Measurements from ENCODE around the gene USP5.

The USP5 gene, protein sequence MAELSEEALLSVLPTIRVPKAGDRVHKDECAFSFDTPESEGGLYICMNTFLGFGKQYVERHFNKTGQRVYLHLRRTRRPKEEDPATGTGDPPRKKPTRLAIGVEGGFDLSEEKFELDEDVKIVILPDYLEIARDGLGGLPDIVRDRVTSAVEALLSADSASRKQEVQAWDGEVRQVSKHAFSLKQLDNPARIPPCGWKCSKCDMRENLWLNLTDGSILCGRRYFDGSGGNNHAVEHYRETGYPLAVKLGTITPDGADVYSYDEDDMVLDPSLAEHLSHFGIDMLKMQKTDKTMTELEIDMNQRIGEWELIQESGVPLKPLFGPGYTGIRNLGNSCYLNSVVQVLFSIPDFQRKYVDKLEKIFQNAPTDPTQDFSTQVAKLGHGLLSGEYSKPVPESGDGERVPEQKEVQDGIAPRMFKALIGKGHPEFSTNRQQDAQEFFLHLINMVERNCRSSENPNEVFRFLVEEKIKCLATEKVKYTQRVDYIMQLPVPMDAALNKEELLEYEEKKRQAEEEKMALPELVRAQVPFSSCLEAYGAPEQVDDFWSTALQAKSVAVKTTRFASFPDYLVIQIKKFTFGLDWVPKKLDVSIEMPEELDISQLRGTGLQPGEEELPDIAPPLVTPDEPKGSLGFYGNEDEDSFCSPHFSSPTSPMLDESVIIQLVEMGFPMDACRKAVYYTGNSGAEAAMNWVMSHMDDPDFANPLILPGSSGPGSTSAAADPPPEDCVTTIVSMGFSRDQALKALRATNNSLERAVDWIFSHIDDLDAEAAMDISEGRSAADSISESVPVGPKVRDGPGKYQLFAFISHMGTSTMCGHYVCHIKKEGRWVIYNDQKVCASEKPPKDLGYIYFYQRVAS

DNA sequence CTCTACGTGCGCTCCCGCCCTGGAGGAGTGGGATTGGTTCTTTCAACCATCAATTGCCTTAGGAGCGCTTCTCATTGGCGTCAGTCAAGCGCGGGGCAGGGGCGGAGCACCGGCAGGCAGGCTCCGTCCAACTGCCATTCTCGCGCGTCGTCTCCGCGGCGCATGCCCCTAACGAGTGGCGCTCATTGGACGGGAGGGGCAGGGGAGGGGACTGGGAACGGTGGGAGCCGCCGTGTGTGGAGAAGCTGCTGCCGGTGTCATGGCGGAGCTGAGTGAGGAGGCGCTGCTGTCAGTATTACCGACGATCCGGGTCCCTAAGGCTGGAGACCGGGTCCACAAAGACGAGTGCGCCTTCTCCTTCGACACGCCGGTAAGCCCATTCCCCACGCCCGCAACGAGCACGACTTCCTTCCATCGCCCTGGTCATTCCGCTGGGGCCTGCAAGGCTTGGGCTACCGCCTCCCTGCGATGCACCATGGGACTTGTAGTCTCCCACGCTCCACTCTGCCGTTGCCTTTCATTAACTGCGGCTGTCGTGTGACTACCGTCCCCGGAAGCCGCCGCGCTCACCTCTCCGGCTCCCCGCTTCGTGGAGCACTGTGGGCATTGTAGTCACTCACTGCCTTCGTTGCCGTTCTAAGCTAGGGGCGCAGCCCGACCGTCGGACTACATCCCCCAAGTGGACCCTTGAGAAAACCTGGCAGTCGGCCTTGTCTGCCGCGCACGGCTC, at the start of gene USP5:
TSS of gene USP5 (plus strand) at position 230 of the 730 bp plus-strand sequence. CDS start at position 260, 30 bp downstream.
- peak; percentile 100 for DNase-seq (ENCODE audit: low read depth, low spot score)

DNA sequence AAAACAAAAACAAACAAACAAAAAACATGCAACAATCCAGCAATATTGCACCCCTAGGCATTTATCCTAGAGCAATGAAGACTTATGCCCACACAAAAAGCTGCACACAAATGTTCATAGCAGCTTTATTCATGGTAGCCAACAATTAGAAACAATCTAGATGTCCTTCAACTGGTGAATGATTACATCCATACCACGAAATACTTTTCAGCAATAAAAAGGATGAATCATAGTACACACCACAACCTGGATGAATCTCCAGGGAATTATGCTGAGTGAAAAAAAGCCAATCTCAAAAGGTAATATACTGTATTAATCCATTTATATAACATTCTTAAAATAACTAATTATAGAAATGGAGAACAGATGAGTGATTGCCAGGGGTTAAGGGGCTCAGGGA, 44.8 kb upstream of the USP5 start:
- no peak for DNase-seq (ENCODE audit: low read depth, low spot score)

DNA sequence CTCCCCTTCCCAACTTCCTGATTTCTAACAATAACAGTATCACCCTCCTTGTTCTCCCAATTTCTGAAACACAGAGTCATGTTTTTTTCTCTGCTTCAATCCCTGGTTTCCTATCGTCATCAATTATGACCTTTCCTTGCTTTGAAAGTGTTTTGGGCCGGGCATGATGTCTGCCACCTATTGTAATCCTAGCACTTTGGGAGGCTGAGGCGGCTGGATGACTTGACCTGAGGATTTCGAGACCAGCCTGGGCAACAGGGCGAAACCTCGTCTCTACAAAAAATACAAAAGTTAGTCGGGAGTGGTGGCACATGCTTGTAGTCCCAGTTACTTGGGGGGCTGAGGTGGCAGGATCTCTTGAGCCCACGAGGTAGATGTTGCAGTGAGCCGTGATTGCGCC, 42.9 kb upstream of the USP5 start:
- DNase-seq (ENCODE audit: low read depth, low spot score) = no peak

DNA sequence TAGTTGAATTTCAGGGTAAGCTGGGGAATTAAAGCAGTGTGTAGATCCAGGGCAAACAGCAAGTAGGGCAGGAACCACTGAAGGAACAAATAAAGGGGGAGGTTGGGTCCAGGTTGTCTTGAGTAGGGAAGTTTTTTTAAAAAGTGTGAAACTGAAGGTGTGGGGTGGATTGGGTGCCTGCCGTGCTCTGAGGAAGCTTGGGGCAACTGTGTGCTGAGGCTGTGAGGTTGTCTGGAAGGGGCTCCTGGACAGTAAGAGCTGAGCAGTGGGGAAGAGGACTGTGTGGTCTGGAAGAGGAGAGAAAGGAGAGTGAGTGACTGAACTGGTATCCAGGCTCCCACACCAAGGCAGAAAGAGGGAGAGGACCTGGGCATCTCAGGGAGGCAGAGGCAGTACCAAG, 41.2 kb upstream of the USP5 start:
- DNase-seq (ENCODE audit: low read depth, low spot score) = no peak

DNA sequence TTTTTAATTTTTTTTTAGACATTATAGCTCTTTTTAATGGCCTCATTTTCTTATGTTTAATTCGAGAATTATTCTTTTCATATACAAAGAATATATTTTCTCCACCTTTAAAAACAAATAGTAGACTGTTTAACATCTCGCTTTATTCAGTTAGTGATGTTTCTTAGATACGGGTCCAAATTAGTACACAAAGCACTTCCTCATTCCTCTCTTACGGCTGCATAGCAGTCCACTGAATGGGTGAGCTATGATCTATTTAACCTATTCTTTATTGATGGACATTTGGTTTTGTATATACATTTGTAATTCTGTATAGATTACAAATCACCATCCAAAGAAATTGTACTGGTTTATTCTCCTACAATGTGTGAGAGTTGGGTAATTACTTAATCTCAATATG, 38.6 kb upstream of the USP5 start:
- no peak for DNase-seq (ENCODE audit: low read depth, low spot score)

DNA sequence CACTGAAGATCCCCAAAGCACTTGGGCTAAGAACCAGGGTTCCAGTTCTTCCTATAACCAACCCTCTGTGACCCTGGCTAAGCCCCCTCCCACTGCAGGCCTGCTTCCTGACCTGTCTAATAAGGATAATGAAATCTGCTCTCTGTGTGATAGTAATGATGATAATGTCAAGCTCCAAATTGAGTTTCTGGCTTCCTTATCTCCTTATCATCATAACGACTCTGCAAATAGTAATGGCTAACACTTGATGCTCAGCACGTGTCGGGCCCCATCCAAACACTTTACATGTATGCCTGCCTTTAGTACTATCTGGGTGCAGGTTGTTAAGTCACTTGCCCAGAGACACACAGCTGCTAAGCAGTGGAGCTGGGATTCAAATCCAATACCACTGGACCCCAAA, 35.4 kb upstream of the USP5 start:
- no peak for DNase-seq (ENCODE audit: low read depth, low spot score)

DNA sequence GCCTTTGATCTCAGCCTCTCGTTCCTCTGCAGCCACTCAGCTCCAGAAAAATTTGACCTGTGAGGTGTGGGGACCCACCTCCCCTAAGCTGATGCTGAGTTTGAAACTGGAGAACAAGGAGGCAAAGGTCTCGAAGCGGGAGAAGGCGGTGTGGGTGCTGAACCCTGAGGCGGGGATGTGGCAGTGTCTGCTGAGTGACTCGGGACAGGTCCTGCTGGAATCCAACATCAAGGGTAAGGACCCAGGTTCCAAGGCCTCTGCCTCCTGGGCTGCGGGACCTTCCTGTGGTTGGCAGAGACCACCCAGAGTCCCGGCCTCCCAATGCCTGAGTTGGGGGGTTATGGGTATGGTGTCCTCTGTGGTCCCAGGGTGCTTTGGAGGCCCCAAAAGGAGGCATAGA, 34.9 kb upstream of the USP5 start:
- DNase-seq (ENCODE audit: low read depth, low spot score) = no peak

DNA sequence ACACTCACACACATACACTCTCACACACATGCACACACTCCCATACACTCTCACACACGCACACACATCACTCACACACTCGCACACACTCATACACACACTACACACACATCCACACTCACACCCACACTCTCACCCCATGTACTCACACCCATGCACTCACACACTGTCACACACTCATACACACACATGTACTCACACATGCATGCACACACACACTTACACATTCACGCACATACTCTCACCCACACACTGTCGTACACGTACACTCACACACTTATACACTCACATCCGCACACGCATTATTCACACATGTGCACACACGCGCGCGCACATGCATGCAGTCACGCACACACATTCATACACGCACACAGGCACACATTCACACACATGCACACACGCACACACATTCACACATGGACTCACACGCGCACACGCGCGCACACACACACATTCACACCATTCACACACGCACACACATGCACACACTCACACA, 34.2 kb upstream of the USP5 start:
- no peak for DNase-seq (ENCODE audit: low read depth, low spot score)

DNA sequence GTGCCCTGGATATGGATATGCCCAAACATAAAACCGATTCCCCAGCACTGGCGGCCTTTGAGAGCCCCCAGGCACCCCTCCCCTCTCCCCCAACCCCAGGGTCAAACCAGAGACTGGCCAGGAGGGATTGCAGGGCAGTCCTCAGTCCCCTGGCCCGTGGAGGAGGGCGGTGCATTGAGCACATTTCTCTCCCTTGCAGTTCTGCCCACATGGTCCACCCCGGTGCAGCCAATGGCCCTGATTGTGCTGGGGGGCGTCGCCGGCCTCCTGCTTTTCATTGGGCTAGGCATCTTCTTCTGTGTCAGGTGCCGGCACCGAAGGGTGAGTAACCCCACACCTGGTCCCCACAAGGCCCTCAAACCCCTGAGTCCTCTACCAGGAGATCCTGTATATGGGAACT, 33.7 kb upstream of the USP5 start:
- no peak for DNase-seq (ENCODE audit: low read depth, low spot score)

DNA sequence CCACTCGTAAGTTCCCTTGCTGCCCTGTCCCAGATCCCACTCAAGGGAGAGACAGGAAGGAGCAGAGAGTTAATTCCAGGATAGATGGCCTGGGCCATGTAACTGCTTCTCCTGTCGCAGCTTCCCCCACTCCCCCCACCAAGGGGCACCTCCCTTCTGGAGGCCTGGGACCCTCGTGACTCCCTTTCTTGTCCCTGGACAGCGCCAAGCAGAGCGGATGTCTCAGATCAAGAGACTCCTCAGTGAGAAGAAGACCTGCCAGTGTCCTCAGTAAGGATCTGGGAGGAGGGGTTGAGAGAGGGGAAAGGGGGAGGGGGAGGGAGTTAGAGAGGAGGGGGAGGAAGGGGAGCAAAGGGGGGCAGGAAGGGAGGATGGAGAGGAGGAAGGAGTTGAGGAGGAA, 33.3 kb upstream of the USP5 start:
- no peak for DNase-seq (ENCODE audit: low read depth, low spot score)

DNA sequence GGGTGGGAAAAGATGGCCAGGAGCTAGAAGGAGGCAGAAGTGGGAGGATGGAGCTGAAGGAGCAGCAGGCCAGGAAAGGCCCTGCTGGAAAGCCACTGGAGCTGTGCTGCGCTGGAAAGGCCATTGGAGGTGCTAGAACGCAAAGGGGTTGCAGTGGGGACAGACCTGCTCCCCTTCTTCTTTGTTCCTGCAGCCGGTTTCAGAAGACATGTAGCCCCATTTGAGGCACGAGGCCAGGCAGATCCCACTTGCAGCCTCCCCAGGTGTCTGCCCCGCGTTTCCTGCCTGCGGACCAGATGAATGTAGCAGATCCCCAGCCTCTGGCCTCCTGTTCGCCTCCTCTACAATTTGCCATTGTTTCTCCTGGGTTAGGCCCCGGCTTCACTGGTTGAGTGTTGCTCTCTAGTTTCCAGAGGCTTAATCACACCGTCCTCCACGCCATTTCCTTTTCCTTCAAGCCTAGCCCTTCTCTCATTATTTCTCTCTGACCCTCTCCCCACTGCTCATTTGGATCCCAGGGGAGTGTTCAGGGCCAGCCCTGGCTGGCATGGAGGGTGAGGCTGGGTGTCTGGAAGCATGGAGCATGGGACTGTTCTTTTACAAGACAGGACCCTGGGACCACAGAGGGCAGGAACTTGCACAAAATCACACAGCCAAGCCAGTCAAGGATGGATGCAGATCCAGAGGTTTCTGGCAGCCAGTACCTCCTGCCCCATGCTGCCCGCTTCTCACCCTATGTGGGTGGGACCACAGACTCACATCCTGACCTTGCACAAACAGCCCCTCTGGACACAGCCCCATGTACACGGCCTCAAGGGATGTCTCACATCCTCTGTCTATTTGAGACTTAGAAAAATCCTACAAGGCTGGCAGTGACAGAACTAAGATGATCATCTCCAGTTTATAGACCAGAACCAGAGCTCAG, 32.6 kb upstream of the USP5 start:
- DNase-seq (ENCODE audit: low read depth, low spot score) = no peak

DNA sequence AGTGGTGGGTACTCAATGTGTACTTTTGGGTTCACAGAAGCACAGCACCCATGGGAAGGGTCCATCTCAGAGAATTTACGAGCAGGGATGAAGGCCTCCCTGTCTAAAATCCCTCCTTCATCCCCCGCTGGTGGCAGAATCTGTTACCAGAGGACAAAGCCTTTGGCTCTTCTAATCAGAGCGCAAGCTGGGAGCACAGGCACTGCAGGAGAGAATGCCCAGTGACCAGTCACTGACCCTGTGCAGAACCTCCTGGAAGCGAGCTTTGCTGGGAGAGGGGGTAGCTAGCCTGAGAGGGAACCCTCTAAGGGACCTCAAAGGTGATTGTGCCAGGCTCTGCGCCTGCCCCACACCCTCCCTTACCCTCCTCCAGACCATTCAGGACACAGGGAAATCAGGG, 31.8 kb upstream of the USP5 start:
- DNase-seq (ENCODE audit: low read depth, low spot score) = no peak

DNA sequence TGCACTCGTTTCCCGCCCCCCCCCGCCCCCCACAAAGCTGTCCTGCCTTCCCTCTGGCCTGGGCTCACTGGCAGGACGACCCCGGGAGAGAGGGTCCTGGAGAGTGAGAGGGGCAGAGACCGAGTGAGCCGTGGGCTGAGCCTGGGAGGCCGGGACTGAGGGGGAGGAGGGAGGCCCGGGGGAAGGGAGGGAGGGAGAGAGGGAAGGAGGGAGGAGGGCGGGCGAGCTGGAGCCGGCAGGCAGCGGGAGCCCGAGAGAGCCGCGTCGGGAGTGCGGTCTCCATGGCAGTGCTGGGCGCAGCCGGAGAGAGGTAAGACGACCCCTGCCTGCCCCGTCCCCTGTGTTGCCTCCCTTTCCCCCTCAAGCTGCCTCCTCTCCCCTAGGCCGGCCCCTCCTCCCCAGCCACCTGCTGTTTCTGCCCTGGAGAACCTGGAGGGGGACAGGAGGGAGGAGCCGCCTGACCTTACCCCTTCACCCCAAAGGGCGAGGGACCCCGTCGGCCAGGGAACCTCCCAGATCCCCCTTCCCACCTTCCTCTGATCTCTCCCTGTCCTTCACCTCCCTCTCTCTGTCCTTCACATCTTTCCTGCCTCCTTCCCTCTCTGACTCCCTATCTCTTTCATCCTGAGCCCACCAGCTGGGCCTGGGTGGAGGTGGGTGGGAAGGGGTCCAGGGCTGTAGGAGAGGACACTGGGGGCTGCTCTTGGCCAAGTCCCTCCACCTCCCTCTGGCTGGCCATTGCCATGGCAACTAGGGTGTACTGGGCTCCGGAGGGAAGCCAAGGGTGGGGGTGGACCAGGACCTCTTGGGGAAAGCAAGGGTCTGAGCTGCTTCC, 30.1 kb upstream of the USP5 start, which contains the start of gene GPR162:
TSS of gene GPR162 (plus strand) at position 231 of the 835 bp plus-strand sequence. CDS start 2,078 bp downstream, outside the sequence.
- DNase-seq (ENCODE audit: low read depth, low spot score) = peak; percentile 78

DNA sequence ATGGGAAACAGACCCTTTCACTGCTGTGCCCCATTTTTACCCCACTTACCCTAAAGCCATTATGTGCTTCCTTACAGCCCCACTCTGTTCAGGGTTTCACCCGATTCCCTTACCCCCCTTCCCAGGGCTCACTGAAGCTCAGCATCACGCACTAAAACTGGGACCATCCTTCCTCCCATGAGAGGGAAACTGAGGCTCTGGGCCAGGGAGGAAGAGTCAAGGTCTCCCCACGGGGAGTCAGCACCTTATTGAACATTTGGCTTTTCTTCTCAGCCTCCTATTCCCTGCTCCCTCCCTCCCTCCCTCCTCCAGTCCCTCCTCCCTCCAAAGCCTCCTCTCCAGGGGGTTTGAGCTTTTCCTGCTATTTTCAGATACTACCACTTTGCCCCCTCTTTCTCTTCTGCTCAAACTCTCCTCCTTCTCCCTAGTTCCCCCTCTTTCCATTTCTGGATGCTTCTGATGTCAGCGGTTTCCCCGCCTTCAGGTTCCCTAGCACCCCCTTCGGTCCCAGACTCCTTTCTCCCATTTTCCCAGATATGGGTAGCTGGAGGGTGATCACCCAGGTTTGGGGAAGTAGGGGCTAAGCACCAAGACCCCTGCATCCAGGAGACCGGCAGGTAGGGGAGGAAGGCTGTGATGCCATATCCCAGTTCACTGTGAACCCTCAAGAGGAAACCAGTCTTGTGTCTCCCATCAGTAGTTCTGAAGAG, 29.4 kb upstream of the USP5 start:
- no peak for DNase-seq (ENCODE audit: low read depth, low spot score)

DNA sequence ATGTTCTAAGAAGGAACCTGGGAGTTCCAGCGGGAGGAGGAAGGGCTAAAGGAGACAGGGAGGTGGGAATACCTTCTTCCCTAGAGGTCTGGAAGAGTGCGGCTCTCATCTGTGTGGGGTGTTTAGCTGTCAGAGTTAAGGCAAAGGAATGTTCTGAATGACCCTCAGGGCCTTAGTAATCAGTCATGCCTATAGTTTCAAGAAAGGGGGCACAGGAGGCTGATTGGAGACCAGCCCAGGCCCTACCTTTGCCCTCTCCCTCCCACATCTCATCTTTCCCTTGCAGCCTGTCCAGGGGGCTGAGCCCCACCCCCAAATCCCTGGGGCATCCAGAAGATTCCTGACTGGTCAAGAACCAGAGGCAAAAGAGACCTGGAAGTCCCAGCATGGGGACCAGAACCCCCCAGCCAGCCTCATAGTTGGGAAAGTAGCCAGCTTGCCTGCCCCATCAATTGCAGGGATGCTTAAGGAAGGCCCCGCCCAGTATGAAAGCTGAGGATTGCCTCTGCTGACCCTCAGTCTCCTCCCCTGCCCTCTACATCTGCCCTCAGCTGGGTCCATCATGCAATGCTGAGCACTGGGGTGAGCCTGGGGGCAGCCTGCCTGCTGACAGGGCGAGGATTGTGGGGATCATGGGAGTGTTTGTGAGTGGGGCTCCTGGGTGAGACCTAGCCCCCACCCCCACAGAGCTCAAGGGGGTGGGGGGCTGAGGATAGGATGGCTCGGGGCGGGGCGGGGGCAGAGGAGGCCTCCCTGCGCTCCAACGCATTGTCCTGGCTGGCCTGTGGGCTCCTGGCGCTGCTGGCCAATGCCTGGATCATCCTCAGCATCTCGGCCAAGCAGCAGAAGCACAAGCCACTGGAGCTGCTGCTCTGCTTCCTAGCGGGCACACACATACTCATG, 28.5 kb upstream of the USP5 start:
- DNase-seq (ENCODE audit: low read depth, low spot score) = no peak

DNA sequence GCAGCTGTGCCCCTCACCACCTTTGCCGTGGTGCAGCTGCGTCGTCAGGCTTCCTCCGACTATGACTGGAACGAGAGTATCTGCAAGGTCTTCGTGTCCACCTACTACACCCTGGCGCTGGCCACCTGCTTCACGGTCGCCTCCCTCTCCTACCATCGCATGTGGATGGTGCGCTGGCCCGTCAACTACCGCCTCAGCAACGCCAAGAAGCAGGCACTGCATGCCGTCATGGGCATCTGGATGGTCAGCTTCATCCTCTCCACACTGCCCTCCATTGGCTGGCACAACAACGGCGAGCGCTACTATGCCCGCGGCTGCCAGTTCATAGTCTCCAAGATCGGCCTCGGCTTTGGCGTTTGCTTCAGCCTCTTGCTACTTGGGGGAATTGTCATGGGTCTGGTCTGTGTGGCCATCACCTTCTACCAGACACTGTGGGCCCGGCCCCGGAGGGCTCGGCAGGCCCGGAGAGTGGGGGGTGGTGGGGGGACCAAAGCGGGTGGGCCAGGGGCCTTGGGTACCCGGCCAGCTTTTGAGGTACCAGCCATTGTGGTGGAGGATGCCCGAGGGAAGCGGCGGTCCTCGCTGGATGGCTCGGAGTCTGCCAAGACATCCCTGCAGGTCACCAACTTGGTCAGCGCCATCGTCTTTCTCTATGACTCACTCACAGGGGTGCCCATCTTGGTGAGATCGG, 27.7 kb upstream of the USP5 start:
- DNase-seq (ENCODE audit: low read depth, low spot score) = no peak

DNA sequence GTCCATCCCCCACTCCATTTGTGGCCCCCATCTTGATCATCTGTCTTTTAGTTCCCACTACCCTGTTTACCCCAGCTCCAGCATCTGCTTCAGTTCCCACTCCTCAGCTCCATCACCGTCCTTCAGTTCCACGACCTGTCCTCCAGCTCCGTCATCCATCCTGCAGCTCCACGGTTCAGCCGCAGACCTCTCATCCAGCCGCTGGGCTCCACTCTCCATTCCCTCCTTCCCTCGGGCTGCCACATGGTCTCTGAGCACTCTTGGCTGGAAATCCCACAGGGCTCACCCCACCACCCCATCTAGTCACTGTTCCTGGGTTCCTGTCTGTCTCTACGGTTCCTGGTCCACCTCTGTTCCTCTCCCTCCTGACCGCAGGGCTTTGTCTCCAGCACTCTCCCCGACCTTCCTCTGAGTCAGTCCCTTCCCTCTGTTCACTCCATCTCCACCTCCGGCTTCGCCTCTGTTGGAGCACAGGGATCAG, 27.0 kb upstream of the USP5 start:
- DNase-seq (ENCODE audit: low read depth, low spot score) = no peak
